ENCODE measurements around the gene LONRF2.

Gene LONRF2

GRCh38 chr2:100230754-100231153 lies 91.5 kb downstream of the LONRF2 start:
- no peak for TF ChIP-seq CTCF (IDR thresholded peaks at IDR 0.05)
- Histone ChIP-seq H3K27ac (no peak overlapping the region), H3K27me3 (no peaks in the 10 kb centered on the region), H3K9me3 (no peaks in the 10 kb centered on the region), H3K4me1 (ENCODE audit: control insufficient read depth in 1 of 2, insufficient read depth in 1 of 2, low read depth in 1 of 2, low read length in 1 of 2) (peaks cover 3 to 6% of the 10 kb centered on the region in 2 experiments), H3K36me3 (no peaks in the 10 kb centered on the region), H3K4me3 (ENCODE audit: low read depth in 1 of 2, low read length in 1 of 2) (no peak overlapping the region)

DNA sequence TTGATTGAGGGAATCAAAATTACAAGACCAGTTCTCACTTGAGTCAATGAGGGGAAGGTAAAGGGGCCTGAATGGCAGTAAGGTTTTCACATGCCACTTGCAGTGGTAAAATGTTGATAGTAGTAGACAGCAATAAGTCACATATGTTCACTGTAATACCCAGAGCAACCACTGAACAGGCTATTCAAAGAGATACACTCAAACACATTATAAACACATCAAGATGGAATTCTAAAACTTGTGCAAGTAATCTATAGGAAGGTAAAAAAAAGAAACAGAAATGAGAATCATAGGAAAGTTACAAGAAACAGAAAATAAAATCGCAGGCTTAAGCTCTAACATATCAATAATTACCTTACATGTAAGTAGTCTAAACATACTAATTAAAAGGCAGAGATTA lies 93.3 kb downstream of the LONRF2 start:
- TF ChIP-seq CTCF (IDR thresholded peaks at IDR 0.05), result no peak
- H3K36me3 ChIP-seq, result no peaks in the 10 kb centered on the region

DNA sequence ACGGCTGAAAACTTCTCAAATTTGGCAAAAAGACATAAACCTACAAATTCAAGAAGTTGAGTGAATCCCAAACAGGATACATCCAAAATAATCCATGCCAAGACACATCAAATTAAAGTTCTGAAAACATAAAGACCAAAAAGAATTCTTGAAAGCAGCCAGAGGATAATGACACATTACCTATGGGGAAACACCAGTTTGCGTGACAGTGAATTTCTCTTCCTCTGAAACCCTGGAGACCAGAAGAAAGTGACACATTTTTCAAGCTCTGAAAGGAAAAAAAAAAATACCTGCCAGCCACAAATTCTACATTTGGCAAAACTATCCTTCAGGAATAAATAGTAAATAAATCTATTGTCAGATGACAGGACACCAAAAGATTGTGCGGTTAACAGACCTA lies 93.9 kb downstream of the LONRF2 start:
- H3K27me3 ChIP-seq, result no peaks in the 10 kb centered on the region
- H3K36me3 ChIP-seq, result no peaks in the 10 kb centered on the region
- no peaks in the 10 kb centered on the region for H3K9me3 ChIP-seq
- no peak overlapping the region for H3K4me3 ChIP-seq (ENCODE audit: low read depth in 1 of 2, low read length in 1 of 2)
- TF ChIP-seq CTCF (IDR thresholded peaks at IDR 0.05), result no peak
- no peak overlapping the region for H3K27ac ChIP-seq
- no peaks in the 10 kb centered on the region for H3K4me1 ChIP-seq (ENCODE audit: control insufficient read depth in 1 of 2, insufficient read depth in 1 of 2, low read depth in 1 of 2, low read length in 1 of 2)

More for the DNA sequence above, 93.3 kb downstream of the LONRF2 start:
- no peak overlapping the region for H3K27ac ChIP-seq
- H3K4me1 ChIP-seq (ENCODE audit: control insufficient read depth in 1 of 2, insufficient read depth in 1 of 2, low read depth in 1 of 2, low read length in 1 of 2), result no peaks in the 10 kb centered on the region
- H3K9me3 ChIP-seq, result no peaks in the 10 kb centered on the region
- H3K27me3 ChIP-seq, result no peaks in the 10 kb centered on the region
- no peak overlapping the region for H3K4me3 ChIP-seq (ENCODE audit: low read depth in 1 of 2, low read length in 1 of 2)

GRCh38 chr2:100224988-100225710 lies 97.2 kb downstream of the LONRF2 start:
- H3K27me3 ChIP-seq, result no peaks in the 10 kb centered on the region
- no peaks in the 10 kb centered on the region for H3K4me1 ChIP-seq (ENCODE audit: control insufficient read depth in 1 of 2, insufficient read depth in 1 of 2, low read depth in 1 of 2, low read length in 1 of 2)
- no peak for TF ChIP-seq CTCF (IDR thresholded peaks at IDR 0.05)

DNA sequence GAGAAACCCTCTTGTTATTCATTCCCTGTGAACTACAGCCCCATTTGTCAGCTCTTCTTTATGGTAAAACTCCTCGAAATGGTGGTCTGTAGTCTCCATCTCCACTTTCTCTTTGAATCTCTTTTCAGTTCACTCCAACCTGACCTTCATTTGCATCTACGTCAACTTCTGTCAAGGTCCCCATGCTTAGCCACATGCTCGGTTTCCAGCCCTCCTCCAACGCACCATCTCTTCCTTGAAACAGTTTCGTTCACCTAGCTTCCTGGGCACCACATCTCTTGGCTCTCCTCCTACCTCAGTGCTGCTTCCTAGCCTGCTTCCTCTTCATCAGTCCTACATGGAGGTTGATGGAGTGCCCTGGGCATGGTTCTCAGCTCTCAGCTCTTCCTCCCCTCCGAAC lies 98.8 kb downstream of the LONRF2 start:
- no peaks in the 10 kb centered on the region for H3K27me3 ChIP-seq
- no peaks in the 10 kb centered on the region for H3K9me3 ChIP-seq
- no peaks in the 10 kb centered on the region for H3K36me3 ChIP-seq
- no peak for TF ChIP-seq CTCF (IDR thresholded peaks at IDR 0.05)
- no peak overlapping the region for H3K27ac ChIP-seq
- H3K4me1 ChIP-seq (ENCODE audit: control insufficient read depth in 1 of 2, insufficient read depth in 1 of 2, low read depth in 1 of 2, low read length in 1 of 2), result no peaks in the 10 kb centered on the region
- H3K4me3 ChIP-seq (ENCODE audit: low read depth in 1 of 2, low read length in 1 of 2), result no peak overlapping the region

More at GRCh38 chr2:100224988-100225710, 97.2 kb downstream of the LONRF2 start:
- no peak overlapping the region for H3K4me3 ChIP-seq (ENCODE audit: low read depth in 1 of 2, low read length in 1 of 2)
- H3K27ac ChIP-seq, result no peak overlapping the region
- H3K36me3 ChIP-seq, result no peaks in the 10 kb centered on the region
- H3K9me3 ChIP-seq, result no peaks in the 10 kb centered on the region

All from neutrophil (primary cell).